H9 (cell line): ENCODE results near the gene SLC29A1. TPM values are rescaled to one million over a fixed set of nuclear protein-coding genes. Genes with fewer than 3 reads are reported as not detected.

Source experiments
- DNase-seq: peaks from one replicate; pipeline ENCODE4 v3.0.0-alpha.2; 2017
- H2AFZ ChIP-seq: one replicate; pipeline ENCODE4 v1.6.1; 2013; ENCODE audit warnings: mild to moderate bottlenecking, low read length, control low read depth, moderate library complexity
- H2AK5ac ChIP-seq: 2 replicates; pipeline ENCODE4 v1.6.1; 2013; ENCODE audit warnings: low read length, control low read depth, mixed read lengths; ENCODE audit not compliant: insufficient read length
- H2BK120ac ChIP-seq: one replicate; pipeline ENCODE4 v1.6.1; 2013; ENCODE audit warnings: low read depth, mild to moderate bottlenecking, low read length, control low read depth, inconsistent platforms; ENCODE audit not compliant: poor library complexity, severe bottlenecking
- H2BK12ac ChIP-seq: 2 replicates; pipeline ENCODE4 v1.6.1; 2013; ENCODE audit warnings: low read length, control low read depth, mixed read lengths, low read depth; ENCODE audit not compliant: insufficient read length
- H2BK15ac ChIP-seq: 2 replicates; pipeline ENCODE4 v1.6.1; 2013; ENCODE audit warnings: low read depth, low read length, control low read depth
- H2BK20ac ChIP-seq: one replicate; pipeline ENCODE4 v1.6.1; 2013; ENCODE audit warnings: low read depth, mild to moderate bottlenecking, low read length, control low read depth, inconsistent platforms; ENCODE audit not compliant: poor library complexity, severe bottlenecking
- H2BK5ac ChIP-seq: 2 replicates; pipeline ENCODE4 v1.6.1; 2013; ENCODE audit warnings: low read length, control low read depth, mixed read lengths; ENCODE audit not compliant: insufficient read length
- H3K14ac ChIP-seq: 2 replicates; pipeline ENCODE4 v1.6.1; 2013; ENCODE audit warnings: low read length, control low read depth; ENCODE audit not compliant: insufficient read depth
- H3K18ac ChIP-seq: 2 replicates; pipeline ENCODE4 v1.6.1; 2013; ENCODE audit warnings: low read depth, mild to moderate bottlenecking, mixed read lengths, low read length, control low read depth; ENCODE audit not compliant: insufficient read length
- H3K23ac ChIP-seq: 2 replicates; pipeline ENCODE4 v1.6.1; 2013; ENCODE audit warnings: low read length, control low read depth, mixed read lengths, low read depth; ENCODE audit not compliant: insufficient read length
- H3K23me2 ChIP-seq: 2 replicates; pipeline ENCODE4 v1.6.1; 2013; ENCODE audit warnings: low read depth, mild to moderate bottlenecking, mixed read lengths, low read length, control low read depth; ENCODE audit not compliant: insufficient read length, poor library complexity, severe bottlenecking
- H3K27ac ChIP-seq: 2 replicates; pipeline ENCODE4 v1.5.1; 2013; ENCODE audit warnings: low read length, control low read depth, mixed read lengths, low read depth; ENCODE audit not compliant: insufficient read length
- H3K27me3 ChIP-seq: 2 replicates; pipeline ENCODE4 v1.6.1; 2013; ENCODE audit warnings: low read length, control low read depth, inconsistent platforms; ENCODE audit not compliant: insufficient read depth
- H3K4ac ChIP-seq: 2 replicates; pipeline ENCODE4 v1.6.1; 2013; ENCODE audit warnings: low read depth, mild to moderate bottlenecking, control low read depth, inconsistent platforms, low read length, moderate library complexity
- H3K4me1 ChIP-seq: 2 replicates; pipeline ENCODE4 v1.6.1; 2013; ENCODE audit warnings: low read length, control low read depth, inconsistent platforms; ENCODE audit not compliant: insufficient read depth
- H3K4me2 ChIP-seq: 2 replicates; pipeline ENCODE4 v1.6.1; 2013; ENCODE audit warnings: low read length, control low read depth, mixed read lengths; ENCODE audit not compliant: insufficient read length, insufficient read depth
- H3K56ac ChIP-seq: 2 replicates; pipeline ENCODE4 v1.6.1; 2013; ENCODE audit warnings: low read depth, mild to moderate bottlenecking, mixed read lengths, low read length, control low read depth; ENCODE audit not compliant: insufficient read length
- H3K79me1 ChIP-seq: 2 replicates; pipeline ENCODE4 v1.6.1; 2013; ENCODE audit warnings: low read depth, mild to moderate bottlenecking, moderate library complexity, low read length, control low read depth, inconsistent platforms; ENCODE audit not compliant: insufficient read depth, poor library complexity, severe bottlenecking
- H3K79me2 ChIP-seq: 2 replicates; pipeline ENCODE4 v1.6.1; 2013; ENCODE audit warnings: low read length, control low read depth, inconsistent platforms; ENCODE audit not compliant: insufficient read depth
- H3K9ac ChIP-seq: 2 replicates; pipeline ENCODE4 v1.6.1; 2013; ENCODE audit warnings: low read length, control low read depth, mixed read lengths; ENCODE audit not compliant: insufficient read length; ENCODE audit errors: extremely low read depth
- H3K9me3 ChIP-seq: one replicate; pipeline ENCODE4 v1.6.1; 2013; ENCODE audit warnings: low read depth, low read length, inconsistent platforms; ENCODE audit not compliant: control insufficient read depth
- H3T11ph ChIP-seq: one replicate; pipeline ENCODE4 v1.6.1; 2013; ENCODE audit warnings: mild to moderate bottlenecking, low read length, control low read depth, inconsistent platforms
- H4K20me1 ChIP-seq: one replicate; pipeline ENCODE4 v1.6.1; 2013; ENCODE audit not compliant: control insufficient read depth, insufficient read length, insufficient read depth
- H4K5ac ChIP-seq: 2 replicates; pipeline ENCODE4 v1.6.1; 2013; ENCODE audit warnings: low read depth, mild to moderate bottlenecking, mixed read lengths, low read length, control low read depth; ENCODE audit not compliant: insufficient read length
- H4K8ac ChIP-seq: replicated peaks from 2 replicates; pipeline ENCODE4 v1.6.1; 2013; ENCODE audit warnings: low read length, control low read depth, mixed read lengths, low read depth; ENCODE audit not compliant: insufficient read length
- H4K91ac ChIP-seq: 2 replicates; pipeline ENCODE4 v1.6.1; 2013; ENCODE audit warnings: low read depth, mild to moderate bottlenecking, moderate library complexity, mixed read lengths, low read length, control low read depth; ENCODE audit not compliant: insufficient read length
- H3K27ac Mint-ChIP-seq, 3 experiments: 2 replicates in 2 of 3; 3 replicates in 1 of 3; pipeline ENCODE4 v1.8.0; 2020 to 2021; ENCODE audit warnings: mixed read lengths in 3 of 3, mild to moderate bottlenecking in 1 of 3, moderate library complexity in 1 of 3
- H3K27me3 Mint-ChIP-seq: 2 replicates; pipeline ENCODE4 v1.8.0; 2021; ENCODE audit warnings: low read depth, mild to moderate bottlenecking, moderate library complexity, mixed read lengths
- H3K36me3 Mint-ChIP-seq, 3 experiments: 2 replicates in 2 of 3; 3 replicates in 1 of 3; pipeline ENCODE4 v1.8.0; 2020 to 2021; ENCODE audit warnings: low read depth in 3 of 3, mixed read lengths in 3 of 3; ENCODE audit not compliant: insufficient read depth in 1 of 3
- H3K4me1 Mint-ChIP-seq, 2 experiments: 2 replicates each; pipeline ENCODE4 v1.8.0; 2020; ENCODE audit warnings: mixed read lengths in 2 of 2
- H3K4me3 Mint-ChIP-seq, 2 experiments: 2 replicates in 1 of 2; 3 replicates in 1 of 2; pipeline ENCODE4 v1.8.0; 2020 to 2021; ENCODE audit warnings: mild to moderate bottlenecking in 2 of 2, mixed read lengths in 2 of 2, moderate library complexity in 1 of 2
- H3K9me3 Mint-ChIP-seq, 2 experiments: 2 replicates in 1 of 2; 3 replicates in 1 of 2; pipeline ENCODE4 v1.8.0; 2020; ENCODE audit warnings: mild to moderate bottlenecking in 2 of 2, mixed read lengths in 2 of 2, moderate library complexity in 1 of 2
- WGBS: extraction: QIAGEN DNeasy Blood & Tissue Kit; methylation state at CpG from one replicate; pipeline ENCODE4 v1.1.7; 2013; ENCODE audit warnings: missing lambda C conversion rate, low lambda C conversion rate, mixed read lengths; ENCODE audit not compliant: insufficient read length; ENCODE audit errors: extremely low coverage; 5-methylcytosine and 5-hydroxymethylcytosine counted together
- total RNA-seq: library from RNA; stranded (reverse); gene quantifications from 2 replicates; pipeline ENCODE4 v1.2.1, GENCODE V29; 2021
- TF ChIP-seq, protein P1 (sequence below): fragments of 200-600 bp; sonication (generic); conservative IDR thresholded peaks from 3 replicates; pipeline ENCODE4 v1.8.0; 2021; ENCODE audit warnings: antibody characterized with exemption, mild to moderate bottlenecking

Gene SLC29A1
- total RNA-seq, 1 experiment from 2014 or later = 124 TPM

DNA sequence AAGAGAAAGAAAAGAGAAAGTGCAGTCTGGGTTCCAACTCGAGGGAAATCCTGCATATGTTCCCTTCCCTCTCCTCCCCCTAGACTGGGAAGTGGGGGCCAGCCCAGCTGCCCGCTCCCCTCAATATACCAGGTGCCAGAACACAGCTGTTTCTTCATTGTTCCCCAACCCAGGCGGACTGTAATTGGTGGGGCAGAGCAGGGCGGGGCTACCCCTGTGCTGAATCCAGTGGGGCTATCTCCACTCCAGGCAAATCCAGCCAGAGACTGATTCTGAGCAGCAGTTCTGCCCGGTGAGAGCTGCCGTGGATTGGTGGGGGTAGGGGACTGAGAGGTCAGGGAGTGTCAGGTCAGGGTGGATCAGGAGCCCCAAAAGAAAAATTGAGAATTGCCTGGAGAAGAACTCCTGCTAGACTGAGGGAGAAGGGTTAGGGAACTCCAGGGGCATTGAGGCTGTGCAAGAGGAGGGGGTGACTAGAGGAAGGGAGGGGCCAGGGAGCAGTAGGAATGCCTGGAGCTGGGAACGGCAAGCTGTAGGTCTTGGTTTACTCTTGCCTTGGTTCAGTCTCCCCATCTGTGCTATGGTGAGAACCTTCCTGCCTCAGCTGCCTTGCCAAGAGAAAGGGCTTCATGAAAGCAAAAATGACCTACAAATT, 6.6 kb upstream of the SLC29A1 start, which contains the start of gene MYMX:
MYMX (plus strand) TSS at position 250 of the 655 bp plus-strand sequence. CDS start 546 bp downstream, outside the sequence.
- H3K27ac ChIP-seq = no peak within 1 kb of the TSS
- H2AK5ac ChIP-seq = no peak within 1 kb of the TSS
- H3K4me1 ChIP-seq = peaks cover 16% of the 10 kb centered on the region; the same call in 1 of the 2 replicates
- H3K18ac ChIP-seq = no peak within 1 kb of the TSS
- no peak within 1 kb of the TSS for H3K4ac ChIP-seq
- H3K79me1 ChIP-seq = no peaks in the 10 kb centered on the region
- H2BK15ac ChIP-seq = no peak within 1 kb of the TSS
- H3K9me3 Mint-ChIP-seq = no peaks in the 10 kb centered on the region
- peak within 1 kb of the TSS; percentile 58 to 100 (median 67); a peak in 4 of 7 replicates for H3K27ac Mint-ChIP-seq
- peak within 1 kb of the TSS; percentile 1 for H3K4me2 ChIP-seq
- H3K56ac ChIP-seq = no peak within 1 kb of the TSS
- WGBS = no CpG with 5 or more reads among the region's 7 CpGs
- H3K23me2 ChIP-seq = peaks cover 8% of the 10 kb centered on the region
- H4K5ac ChIP-seq = no peak within 1 kb of the TSS
- H3T11ph ChIP-seq = no peak within 1 kb of the TSS
- H3K36me3 Mint-ChIP-seq = peaks cover 0 to 3% (median 0%) of the 10 kb centered on the region in 3 experiments; a peak in 2 of 7 replicates
- H2BK120ac ChIP-seq = no peak within 1 kb of the TSS
- H3K9ac ChIP-seq = peak within 1 kb of the TSS; percentile 1
- peak; percentile 72 for DNase-seq
- H3K23ac ChIP-seq = no peak within 1 kb of the TSS
- no peak within 1 kb of the TSS for H2BK12ac ChIP-seq
- TF ChIP-seq, protein P1, sequence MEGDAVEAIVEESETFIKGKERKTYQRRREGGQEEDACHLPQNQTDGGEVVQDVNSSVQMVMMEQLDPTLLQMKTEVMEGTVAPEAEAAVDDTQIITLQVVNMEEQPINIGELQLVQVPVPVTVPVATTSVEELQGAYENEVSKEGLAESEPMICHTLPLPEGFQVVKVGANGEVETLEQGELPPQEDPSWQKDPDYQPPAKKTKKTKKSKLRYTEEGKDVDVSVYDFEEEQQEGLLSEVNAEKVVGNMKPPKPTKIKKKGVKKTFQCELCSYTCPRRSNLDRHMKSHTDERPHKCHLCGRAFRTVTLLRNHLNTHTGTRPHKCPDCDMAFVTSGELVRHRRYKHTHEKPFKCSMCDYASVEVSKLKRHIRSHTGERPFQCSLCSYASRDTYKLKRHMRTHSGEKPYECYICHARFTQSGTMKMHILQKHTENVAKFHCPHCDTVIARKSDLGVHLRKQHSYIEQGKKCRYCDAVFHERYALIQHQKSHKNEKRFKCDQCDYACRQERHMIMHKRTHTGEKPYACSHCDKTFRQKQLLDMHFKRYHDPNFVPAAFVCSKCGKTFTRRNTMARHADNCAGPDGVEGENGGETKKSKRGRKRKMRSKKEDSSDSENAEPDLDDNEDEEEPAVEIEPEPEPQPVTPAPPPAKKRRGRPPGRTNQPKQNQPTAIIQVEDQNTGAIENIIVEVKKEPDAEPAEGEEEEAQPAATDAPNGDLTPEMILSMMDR = no peak
- peaks cover 38 to 39% of the 10 kb centered on the region in 2 experiments for H3K4me1 Mint-ChIP-seq
- H2BK5ac ChIP-seq = no peak within 1 kb of the TSS
- no peaks in the 10 kb centered on the region for H3K27me3 ChIP-seq
- H3K14ac ChIP-seq = no peak within 1 kb of the TSS; the same call in 1 of the 2 replicates
- no peak within 1 kb of the TSS for H4K8ac ChIP-seq
- peaks cover 4% of the 10 kb centered on the region for H3K27me3 Mint-ChIP-seq
- H4K20me1 ChIP-seq = no peaks in the 10 kb centered on the region
- H3K4me3 Mint-ChIP-seq = peak within 1 kb of the TSS; percentile 33 to 70
- H2AFZ ChIP-seq = no peak within 1 kb of the TSS
- H2BK20ac ChIP-seq = no peak within 1 kb of the TSS
- H3K9me3 ChIP-seq = no peaks in the 10 kb centered on the region
- no peak within 1 kb of the TSS for H4K91ac ChIP-seq
- no peaks in the 10 kb centered on the region for H3K79me2 ChIP-seq
